Measurements from ENCODE around the gene PTCRA.

DNA sequence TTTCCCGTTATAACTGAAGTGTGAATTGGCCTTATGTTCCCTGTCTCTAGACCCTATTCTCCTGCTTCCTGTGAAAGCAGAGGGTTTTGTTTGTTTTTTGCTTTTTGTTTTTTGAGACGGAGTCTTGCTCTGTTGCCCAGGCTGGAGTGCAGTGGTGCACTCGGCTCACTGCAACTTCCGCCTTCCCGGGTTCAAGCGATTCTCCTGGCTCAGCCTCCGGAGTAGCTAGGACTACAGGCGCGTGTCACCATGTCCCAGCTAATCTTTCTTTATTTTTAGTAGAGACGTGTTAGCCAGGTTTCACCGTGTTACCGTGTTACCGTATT lies 44.0 kb downstream of the PTCRA start:
- TF ChIP-seq FOSL1 (IDR thresholded peaks at IDR 0.05; ENCODE audit: low read depth), result no peak
- no peak for TF ChIP-seq EZH2 (IDR thresholded peaks at IDR 0.05)
- TF ChIP-seq RAD21 (IDR thresholded peaks at IDR 0.05; ENCODE audit: low read depth), result no peak
